ENCODE data around the gene NQO1. TPM values are rescaled to one million over a fixed set of nuclear protein-coding genes. Genes with fewer than 3 reads are reported as not detected.

NQO1 gene
- total RNA-seq, 1 donor from 2014 or later, result 11.4 TPM

GRCh38 chr16:69712277-69712676, 14.1 kb downstream of the NQO1 start:
- no peak overlapping the region for H3K9ac ChIP-seq

GRCh38 chr16:69711115-69711740, 15.1 kb downstream of the NQO1 start:
- no peak overlapping the region for H3K4me3 ChIP-seq
- H3F3A ChIP-seq (ENCODE audit: low read depth), result peaks cover 11% of the 10 kb centered on the region
- no peaks in the 10 kb centered on the region for H3K27me3 ChIP-seq
- Mint-ChIP-seq H3K4me1 (peaks cover 4% of the 10 kb centered on the region), H3K9me3 (no peaks in the 10 kb centered on the region), H3K4me3 (no peak overlapping the region), H3K36me3 (peaks cover 6% of the 10 kb centered on the region), H3K27me3 (ENCODE audit: insufficient read depth, low read depth) (peaks cover 4% of the 10 kb centered on the region), H3K27ac (no peak overlapping the region)
- DNase-seq (ENCODE audit: low spot score), result no peak
- no peak overlapping the region for H3K4me2 ChIP-seq
- H3K4me1 ChIP-seq, result no peaks in the 10 kb centered on the region
- no peak overlapping the region for H2AFZ ChIP-seq (replicated peaks)
- H3K9ac ChIP-seq, result peak overlapping the region; percentile 30
- H3K27ac ChIP-seq, result no peak overlapping the region
- H3K79me2 ChIP-seq (ENCODE audit: low read depth), result no peaks in the 10 kb centered on the region
- H3K9me3 ChIP-seq (ENCODE audit: low read depth), result no peaks in the 10 kb centered on the region
- no peaks in the 10 kb centered on the region for H4K20me1 ChIP-seq (ENCODE audit: low read depth)
- TF ChIP-seq EZH2 (IDR thresholded peaks at IDR 0.05), result no peak
- no peak for TF ChIP-seq EZH2phosphoT487 (IDR thresholded peaks at IDR 0.05)
- no peak for TF ChIP-seq CTCF (IDR thresholded peaks at IDR 0.05)
- no peaks in the 10 kb centered on the region for H3K36me3 ChIP-seq

More at GRCh38 chr16:69712277-69712676, 14.1 kb downstream of the NQO1 start:
- no peak overlapping the region for H2AFZ ChIP-seq (replicated peaks)
- peaks cover 4% of the 10 kb centered on the region for H3K4me1 Mint-ChIP-seq
- no peak overlapping the region for H3K4me2 ChIP-seq
- peaks cover 6% of the 10 kb centered on the region for H3K36me3 Mint-ChIP-seq
- H3K36me3 ChIP-seq, result no peaks in the 10 kb centered on the region
- no peak overlapping the region for H3K27ac Mint-ChIP-seq
- no peak overlapping the region for H3K4me3 Mint-ChIP-seq
- no peaks in the 10 kb centered on the region for H3K27me3 ChIP-seq
- H3K79me2 ChIP-seq (ENCODE audit: low read depth), result no peaks in the 10 kb centered on the region
- peaks cover 4% of the 10 kb centered on the region for H3K27me3 Mint-ChIP-seq (ENCODE audit: insufficient read depth, low read depth)
- no peaks in the 10 kb centered on the region for H3K4me1 ChIP-seq
- no peaks in the 10 kb centered on the region for H4K20me1 ChIP-seq (ENCODE audit: low read depth)
- no peak overlapping the region for H3K4me3 ChIP-seq
- peaks cover 5% of the 10 kb centered on the region for H3F3A ChIP-seq (ENCODE audit: low read depth)
- TF ChIP-seq EZH2 (IDR thresholded peaks at IDR 0.05) (no peak), CTCF (IDR thresholded peaks at IDR 0.05) (no peak), EZH2phosphoT487 (IDR thresholded peaks at IDR 0.05) (no peak)
- H3K27ac ChIP-seq, result no peak overlapping the region
- no peaks in the 10 kb centered on the region for H3K9me3 Mint-ChIP-seq
- no peaks in the 10 kb centered on the region for H3K9me3 ChIP-seq (ENCODE audit: low read depth)
- DNase-seq (ENCODE audit: low spot score), result no peak

- H3K4me2 ChIP-seq, result no peak overlapping the region
- no peaks in the 10 kb centered on the region for H3K79me2 ChIP-seq (ENCODE audit: low read depth)
- H3K4me1 ChIP-seq, result no peaks in the 10 kb centered on the region
- peaks cover 11% of the 10 kb centered on the region for H3F3A ChIP-seq (ENCODE audit: low read depth)
- H3K27me3 ChIP-seq, result no peaks in the 10 kb centered on the region
- TF ChIP-seq EZH2 (IDR thresholded peaks at IDR 0.05), result no peak
- peak; percentile 80 for TF ChIP-seq CTCF (IDR thresholded peaks at IDR 0.05)
- H3K27ac ChIP-seq, result peak overlapping the region; percentile 18
- Mint-ChIP-seq H3K36me3 (no peaks in the 10 kb centered on the region), H3K27me3 (ENCODE audit: insufficient read depth, low read depth) (peaks cover 1% of the 10 kb centered on the region), H3K9me3 (no peaks in the 10 kb centered on the region), H3K4me1 (peaks cover 4% of the 10 kb centered on the region), H3K4me3 (no peak overlapping the region), H3K27ac (no peak overlapping the region)
- no peak overlapping the region for H2AFZ ChIP-seq (replicated peaks)
- H3K9me3 ChIP-seq (ENCODE audit: low read depth), result no peaks in the 10 kb centered on the region
- no peaks in the 10 kb centered on the region for H4K20me1 ChIP-seq (ENCODE audit: low read depth)
- no peak overlapping the region for H3K9ac ChIP-seq
- no peak overlapping the region for H3K4me3 ChIP-seq
- peak; percentile 77 for DNase-seq (ENCODE audit: low spot score)
- no peaks in the 10 kb centered on the region for H3K36me3 ChIP-seq
Observed at GRCh38 chr16:69709456-69710084, 16.8 kb downstream of the NQO1 start.
